ENCODE data around the gene SCAF4. TPM values are rescaled to one million over a fixed set of nuclear protein-coding genes. Genes with fewer than 3 reads are reported as not detected.

The SCAF4 gene
- total and polyA plus RNA-seq, 4 donors, result 7.1 to 11.1 (median 9.3) TPM

DNA sequence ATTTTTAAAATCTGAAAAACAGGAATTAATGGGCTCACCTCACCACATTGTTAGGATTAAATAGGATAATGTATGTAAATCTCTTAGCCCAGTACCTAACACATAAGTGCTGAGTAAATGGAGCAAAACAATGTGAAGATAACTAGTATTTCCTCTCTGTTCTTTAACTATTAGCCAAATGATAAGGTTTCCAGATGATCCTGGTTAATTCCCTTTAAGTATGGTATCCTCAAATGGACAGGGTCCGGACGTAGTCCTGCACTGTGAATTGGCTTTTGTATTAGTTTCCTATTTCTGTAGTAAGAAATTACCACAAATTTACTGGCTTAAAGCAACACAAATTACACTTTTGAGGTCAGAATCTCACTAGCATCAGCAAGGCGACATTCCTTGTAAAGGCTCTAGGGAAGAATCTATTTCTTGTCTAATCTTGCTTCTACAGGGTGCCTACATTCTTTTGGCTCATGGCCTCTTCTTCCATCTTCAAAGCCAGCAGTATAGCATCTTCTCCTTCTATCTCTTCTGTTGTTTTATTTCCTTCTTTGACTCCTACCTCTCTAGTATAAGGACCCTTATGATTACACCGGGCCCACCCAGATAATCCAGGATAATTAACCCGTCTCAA lies 17.1 kb downstream of the SCAF4 start:
- no peaks in the 10 kb centered on the region for H3K9me3 ChIP-seq (ENCODE audit: control insufficient read depth in 4 of 4, low read length in 3 of 4)
- peaks cover 5 to 26% (median 15%) of the 10 kb centered on the region in 4 donors for H3K4me1 ChIP-seq (ENCODE audit: control insufficient read depth in 4 of 4, insufficient read depth in 4 of 4, low read length in 3 of 4)
- DNase-seq (ENCODE audit: low spot score), result no peak
- no peak overlapping the region for H3K4me3 ChIP-seq (ENCODE audit: low read depth in 1 of 3, low read length in 3 of 3)
- WGBS, result 91% methylated on average over 5 of the region's 5 CpGs
- TF ChIP-seq, protein P1, sequence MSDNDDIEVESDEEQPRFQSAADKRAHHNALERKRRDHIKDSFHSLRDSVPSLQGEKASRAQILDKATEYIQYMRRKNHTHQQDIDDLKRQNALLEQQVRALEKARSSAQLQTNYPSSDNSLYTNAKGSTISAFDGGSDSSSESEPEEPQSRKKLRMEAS (IDR thresholded peaks at IDR 0.05), result no peak
- TF ChIP-seq SP1 (IDR thresholded peaks at IDR 0.05) (no peak), RXRA (IDR thresholded peaks at IDR 0.05) (no peak), NR2F2 (IDR thresholded peaks at IDR 0.05) (no peak), HNF4G (IDR thresholded peaks at IDR 0.05) (no peak), HNF4A (conservative IDR thresholded peaks at IDR 0.05) (no peak), FOXA2 (IDR thresholded peaks at IDR 0.05) (no peak), TAF1 (conservative IDR thresholded peaks at IDR 0.05) (no peak), YY1 (IDR thresholded peaks at IDR 0.05) (no peak), GABPA (IDR thresholded peaks at IDR 0.05 in 1 of 2, conservative IDR thresholded peaks at IDR 0.05 in 1 of 2) (no peak), EGR1 (IDR thresholded peaks at IDR 0.05; ENCODE audit: low read depth in 2 of 2) (no peak), FOXA1 (IDR thresholded peaks at IDR 0.05) (no peak), RAD21 (IDR thresholded peaks at IDR 0.05) (no peak), JUND (IDR thresholded peaks at IDR 0.05) (no peak)
- TF ChIP-seq, protein P2, sequence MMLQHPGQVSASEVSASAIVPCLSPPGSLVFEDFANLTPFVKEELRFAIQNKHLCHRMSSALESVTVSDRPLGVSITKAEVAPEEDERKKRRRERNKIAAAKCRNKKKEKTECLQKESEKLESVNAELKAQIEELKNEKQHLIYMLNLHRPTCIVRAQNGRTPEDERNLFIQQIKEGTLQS (IDR thresholded peaks at IDR 0.05), result no peak
- TF ChIP-seq, protein P3, sequence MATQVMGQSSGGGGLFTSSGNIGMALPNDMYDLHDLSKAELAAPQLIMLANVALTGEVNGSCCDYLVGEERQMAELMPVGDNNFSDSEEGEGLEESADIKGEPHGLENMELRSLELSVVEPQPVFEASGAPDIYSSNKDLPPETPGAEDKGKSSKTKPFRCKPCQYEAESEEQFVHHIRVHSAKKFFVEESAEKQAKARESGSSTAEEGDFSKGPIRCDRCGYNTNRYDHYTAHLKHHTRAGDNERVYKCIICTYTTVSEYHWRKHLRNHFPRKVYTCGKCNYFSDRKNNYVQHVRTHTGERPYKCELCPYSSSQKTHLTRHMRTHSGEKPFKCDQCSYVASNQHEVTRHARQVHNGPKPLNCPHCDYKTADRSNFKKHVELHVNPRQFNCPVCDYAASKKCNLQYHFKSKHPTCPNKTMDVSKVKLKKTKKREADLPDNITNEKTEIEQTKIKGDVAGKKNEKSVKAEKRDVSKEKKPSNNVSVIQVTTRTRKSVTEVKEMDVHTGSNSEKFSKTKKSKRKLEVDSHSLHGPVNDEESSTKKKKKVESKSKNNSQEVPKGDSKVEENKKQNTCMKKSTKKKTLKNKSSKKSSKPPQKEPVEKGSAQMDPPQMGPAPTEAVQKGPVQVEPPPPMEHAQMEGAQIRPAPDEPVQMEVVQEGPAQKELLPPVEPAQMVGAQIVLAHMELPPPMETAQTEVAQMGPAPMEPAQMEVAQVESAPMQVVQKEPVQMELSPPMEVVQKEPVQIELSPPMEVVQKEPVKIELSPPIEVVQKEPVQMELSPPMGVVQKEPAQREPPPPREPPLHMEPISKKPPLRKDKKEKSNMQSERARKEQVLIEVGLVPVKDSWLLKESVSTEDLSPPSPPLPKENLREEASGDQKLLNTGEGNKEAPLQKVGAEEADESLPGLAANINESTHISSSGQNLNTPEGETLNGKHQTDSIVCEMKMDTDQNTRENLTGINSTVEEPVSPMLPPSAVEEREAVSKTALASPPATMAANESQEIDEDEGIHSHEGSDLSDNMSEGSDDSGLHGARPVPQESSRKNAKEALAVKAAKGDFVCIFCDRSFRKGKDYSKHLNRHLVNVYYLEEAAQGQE (IDR thresholded peaks at IDR 0.05), result no peak
- TF ChIP-seq, protein P4, sequence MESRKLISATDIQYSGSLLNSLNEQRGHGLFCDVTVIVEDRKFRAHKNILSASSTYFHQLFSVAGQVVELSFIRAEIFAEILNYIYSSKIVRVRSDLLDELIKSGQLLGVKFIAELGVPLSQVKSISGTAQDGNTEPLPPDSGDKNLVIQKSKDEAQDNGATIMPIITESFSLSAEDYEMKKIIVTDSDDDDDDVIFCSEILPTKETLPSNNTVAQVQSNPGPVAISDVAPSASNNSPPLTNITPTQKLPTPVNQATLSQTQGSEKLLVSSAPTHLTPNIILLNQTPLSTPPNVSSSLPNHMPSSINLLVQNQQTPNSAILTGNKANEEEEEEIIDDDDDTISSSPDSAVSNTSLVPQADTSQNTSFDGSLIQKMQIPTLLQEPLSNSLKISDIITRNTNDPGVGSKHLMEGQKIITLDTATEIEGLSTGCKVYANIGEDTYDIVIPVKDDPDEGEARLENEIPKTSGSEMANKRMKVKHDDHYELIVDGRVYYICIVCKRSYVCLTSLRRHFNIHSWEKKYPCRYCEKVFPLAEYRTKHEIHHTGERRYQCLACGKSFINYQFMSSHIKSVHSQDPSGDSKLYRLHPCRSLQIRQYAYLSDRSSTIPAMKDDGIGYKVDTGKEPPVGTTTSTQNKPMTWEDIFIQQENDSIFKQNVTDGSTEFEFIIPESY (IDR thresholded peaks at IDR 0.05), result no peak
- TF ChIP-seq, protein P5, sequence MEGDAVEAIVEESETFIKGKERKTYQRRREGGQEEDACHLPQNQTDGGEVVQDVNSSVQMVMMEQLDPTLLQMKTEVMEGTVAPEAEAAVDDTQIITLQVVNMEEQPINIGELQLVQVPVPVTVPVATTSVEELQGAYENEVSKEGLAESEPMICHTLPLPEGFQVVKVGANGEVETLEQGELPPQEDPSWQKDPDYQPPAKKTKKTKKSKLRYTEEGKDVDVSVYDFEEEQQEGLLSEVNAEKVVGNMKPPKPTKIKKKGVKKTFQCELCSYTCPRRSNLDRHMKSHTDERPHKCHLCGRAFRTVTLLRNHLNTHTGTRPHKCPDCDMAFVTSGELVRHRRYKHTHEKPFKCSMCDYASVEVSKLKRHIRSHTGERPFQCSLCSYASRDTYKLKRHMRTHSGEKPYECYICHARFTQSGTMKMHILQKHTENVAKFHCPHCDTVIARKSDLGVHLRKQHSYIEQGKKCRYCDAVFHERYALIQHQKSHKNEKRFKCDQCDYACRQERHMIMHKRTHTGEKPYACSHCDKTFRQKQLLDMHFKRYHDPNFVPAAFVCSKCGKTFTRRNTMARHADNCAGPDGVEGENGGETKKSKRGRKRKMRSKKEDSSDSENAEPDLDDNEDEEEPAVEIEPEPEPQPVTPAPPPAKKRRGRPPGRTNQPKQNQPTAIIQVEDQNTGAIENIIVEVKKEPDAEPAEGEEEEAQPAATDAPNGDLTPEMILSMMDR (IDR thresholded peaks at IDR 0.05; ENCODE audit: low read depth, low read length, missing input control), result no peak
- no peak overlapping the region for H3K27ac ChIP-seq (ENCODE audit: low read depth in 1 of 2, low read length in 2 of 2)
- no peaks in the 10 kb centered on the region for H3K27me3 ChIP-seq (ENCODE audit: control insufficient read depth in 4 of 4, insufficient read depth in 4 of 4, low read length in 3 of 4)
- no peak overlapping the region for H3K9ac ChIP-seq (ENCODE audit: low read depth in 1 of 2, low read length in 2 of 2)
- H3K36me3 ChIP-seq (ENCODE audit: control insufficient read depth in 4 of 4, insufficient read depth in 3 of 4, low read depth in 1 of 4, low read length in 3 of 4), result no peaks in the 10 kb centered on the region
